ENCODE measurements around the gene ATP9A.

Gene ATP9A

GRCh38 chr20:51734876-51735720 lies 33.1 kb downstream of the ATP9A start:
- no peak overlapping the region for H3K4ac ChIP-seq (ENCODE audit: low read length)
- WGBS, 2 donors (ENCODE audit: extremely low coverage in 2 of 2, insufficient read length in 2 of 2, insufficient replicate concordance in 1 of 2): no CpG with 5 or more reads among the region's 13 CpGs

GRCh38 chr20:51733070-51733469 lies 35.1 kb downstream of the ATP9A start:
- Histone ChIP-seq H3K4me1 (ENCODE audit: control insufficient read depth in 2 of 2, insufficient read depth in 1 of 2, low read depth in 1 of 2, low read length in 2 of 2) (peaks cover 5 to 7% of the 10 kb centered on the region in 2 donors), H3K18ac (ENCODE audit: low read length) (no peak overlapping the region), H2BK12ac (ENCODE audit: low read length) (no peak overlapping the region), H3K4me3 (ENCODE audit: low read length in 2 of 2) (no peak overlapping the region), H2BK5ac (ENCODE audit: low read length) (no peak overlapping the region), H3K9ac (ENCODE audit: low read depth, low read length, poor library complexity) (no peak overlapping the region), H2BK15ac (ENCODE audit: low read length) (no peak overlapping the region), H4K8ac (ENCODE audit: low read depth, low read length) (no peak overlapping the region), H3K79me1 (ENCODE audit: low read depth, low read length) (no peaks in the 10 kb centered on the region), H3K36me3 (replicated peaks in 1 of 2; ENCODE audit: control insufficient read depth in 2 of 2, insufficient read depth in 2 of 2, low read length in 2 of 2) (peaks cover 0 to 4% of the 10 kb centered on the region in 2 donors), H3K27me3 (ENCODE audit: control insufficient read depth in 3 of 3, insufficient read depth in 3 of 3, low read depth in 1 of 3, low read length in 3 of 3) (no peaks in the 10 kb centered on the region), H3K4ac (ENCODE audit: low read length) (no peak overlapping the region), H3K9me3 (replicated peaks in 1 of 2; ENCODE audit: control insufficient read depth in 2 of 2, insufficient read depth in 1 of 2, low read depth in 1 of 2, low read length in 2 of 2) (peaks cover 0 to 2% of the 10 kb centered on the region in 2 donors), H3K4me2 (ENCODE audit: insufficient read depth, low read length, poor library complexity, severe bottlenecking) (no peak overlapping the region), H2AK5ac (ENCODE audit: low read depth, low read length) (no peak overlapping the region), H2AFZ (ENCODE audit: low read length) (no peak overlapping the region), H3K23ac (ENCODE audit: low read depth, low read length, poor library complexity) (no peak overlapping the region), H3K27ac (replicated peaks; ENCODE audit: low read length) (no peak overlapping the region), H2BK120ac (ENCODE audit: low read depth, low read length) (no peak overlapping the region), H4K91ac (ENCODE audit: low read depth, low read length, poor library complexity) (no peak overlapping the region), H3K14ac (ENCODE audit: low read length) (no peak overlapping the region)
- no CpG with 5 or more reads among the region's 3 CpGs for WGBS, 2 donors (ENCODE audit: extremely low coverage in 2 of 2, insufficient read length in 2 of 2, insufficient replicate concordance in 1 of 2)
- DNase-seq (ENCODE audit: low spot score): no peak

More at GRCh38 chr20:51734876-51735720, 33.1 kb downstream of the ATP9A start:
- no peak overlapping the region for H3K4me3 ChIP-seq (ENCODE audit: low read length in 2 of 2)
- no peak overlapping the region for H2BK12ac ChIP-seq (ENCODE audit: low read length)
- no peak overlapping the region for H4K91ac ChIP-seq (ENCODE audit: low read depth, low read length, poor library complexity)
- H2AK5ac ChIP-seq (ENCODE audit: low read depth, low read length): no peak overlapping the region
- no peak overlapping the region for H2BK5ac ChIP-seq (ENCODE audit: low read length)
- H3K27ac ChIP-seq (replicated peaks; ENCODE audit: low read length): no peak overlapping the region
- peaks cover 5 to 7% of the 10 kb centered on the region in 2 donors for H3K4me1 ChIP-seq (ENCODE audit: control insufficient read depth in 2 of 2, insufficient read depth in 1 of 2, low read depth in 1 of 2, low read length in 2 of 2)
- H3K79me1 ChIP-seq (ENCODE audit: low read depth, low read length): no peaks in the 10 kb centered on the region
- no peak overlapping the region for H2BK15ac ChIP-seq (ENCODE audit: low read length)
- peak overlapping the region; percentile 15 for H3K9ac ChIP-seq (ENCODE audit: low read depth, low read length, poor library complexity)
- peaks cover 0 to 2% of the 10 kb centered on the region in 2 donors for H3K9me3 ChIP-seq (replicated peaks in 1 of 2; ENCODE audit: control insufficient read depth in 2 of 2, insufficient read depth in 1 of 2, low read depth in 1 of 2, low read length in 2 of 2)
- DNase-seq (ENCODE audit: low spot score): no peak
- H3K27me3 ChIP-seq (ENCODE audit: control insufficient read depth in 3 of 3, insufficient read depth in 3 of 3, low read depth in 1 of 3, low read length in 3 of 3): no peaks in the 10 kb centered on the region
- no peak overlapping the region for H3K4me2 ChIP-seq (ENCODE audit: insufficient read depth, low read length, poor library complexity, severe bottlenecking)
- H3K18ac ChIP-seq (ENCODE audit: low read length): peak overlapping the region; percentile 28
- H2AFZ ChIP-seq (ENCODE audit: low read length): no peak overlapping the region
- no peaks in the 10 kb centered on the region for H3K36me3 ChIP-seq (replicated peaks in 1 of 2; ENCODE audit: control insufficient read depth in 2 of 2, insufficient read depth in 2 of 2, low read length in 2 of 2)
- H2BK120ac ChIP-seq (ENCODE audit: low read depth, low read length): no peak overlapping the region
- H4K8ac ChIP-seq (ENCODE audit: low read depth, low read length): no peak overlapping the region
- no peak overlapping the region for H3K14ac ChIP-seq (ENCODE audit: low read length)
- no peak overlapping the region for H3K23ac ChIP-seq (ENCODE audit: low read depth, low read length, poor library complexity)

DNA sequence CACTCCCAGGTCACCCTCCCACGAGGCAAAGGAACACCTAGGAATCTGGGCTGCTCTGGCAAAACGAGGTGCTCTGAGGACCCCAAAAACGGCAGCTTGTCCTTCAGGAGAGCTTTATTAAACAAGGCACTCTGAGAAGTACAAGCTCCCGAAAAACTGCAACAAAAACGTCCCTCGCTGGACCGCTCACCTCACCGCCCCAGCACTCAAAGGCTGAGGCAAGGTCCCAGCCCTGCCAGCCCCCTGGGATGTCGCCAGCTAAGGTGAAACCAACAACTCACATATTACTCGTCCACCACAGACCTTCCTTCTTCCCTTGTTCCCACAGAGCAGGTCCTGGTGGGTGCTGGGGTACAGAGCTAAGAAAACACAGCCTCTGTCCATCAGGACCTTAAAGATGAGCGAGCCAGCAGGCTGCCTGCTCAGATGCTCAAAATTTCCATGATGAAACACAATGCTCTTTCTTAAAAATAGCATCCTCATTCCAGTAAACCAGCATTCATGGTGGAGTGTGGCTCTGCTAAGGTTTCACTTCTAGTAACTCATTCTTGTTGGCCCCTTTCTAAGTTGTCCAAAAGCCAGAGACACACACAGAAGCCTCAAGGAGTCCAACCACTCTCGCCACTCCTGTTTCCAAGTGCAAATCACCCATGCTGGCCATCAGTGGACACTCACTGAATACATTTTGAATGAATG lies 35.9 kb downstream of the ATP9A start:
- Histone ChIP-seq H3K9me3 (replicated peaks in 1 of 2; ENCODE audit: control insufficient read depth in 2 of 2, insufficient read depth in 1 of 2, low read depth in 1 of 2, low read length in 2 of 2) (peaks cover 0 to 2% of the 10 kb centered on the region in 2 donors), H3K14ac (ENCODE audit: low read length) (no peak overlapping the region), H3K36me3 (replicated peaks in 1 of 2; ENCODE audit: control insufficient read depth in 2 of 2, insufficient read depth in 2 of 2, low read length in 2 of 2) (peaks cover 0 to 4% of the 10 kb centered on the region in 2 donors), H2BK12ac (ENCODE audit: low read length) (no peak overlapping the region), H3K4me1 (ENCODE audit: control insufficient read depth in 2 of 2, insufficient read depth in 1 of 2, low read depth in 1 of 2, low read length in 2 of 2) (peaks cover 5 to 7% of the 10 kb centered on the region in 2 donors), H2AFZ (ENCODE audit: low read length) (no peak overlapping the region), H3K79me1 (ENCODE audit: low read depth, low read length) (no peaks in the 10 kb centered on the region), H2AK5ac (ENCODE audit: low read depth, low read length) (no peak overlapping the region), H3K27me3 (ENCODE audit: control insufficient read depth in 3 of 3, insufficient read depth in 3 of 3, low read depth in 1 of 3, low read length in 3 of 3) (no peaks in the 10 kb centered on the region), H4K8ac (ENCODE audit: low read depth, low read length) (no peak overlapping the region), H2BK15ac (ENCODE audit: low read length) (peak overlapping the region; percentile 1), H3K4me3 (ENCODE audit: low read length in 2 of 2) (no peak overlapping the region), H3K4ac (ENCODE audit: low read length) (no peak overlapping the region), H3K4me2 (ENCODE audit: insufficient read depth, low read length, poor library complexity, severe bottlenecking) (no peak overlapping the region), H4K91ac (ENCODE audit: low read depth, low read length, poor library complexity) (no peak overlapping the region), H2BK120ac (ENCODE audit: low read depth, low read length) (no peak overlapping the region), H3K27ac (replicated peaks; ENCODE audit: low read length) (no peak overlapping the region), H3K18ac (ENCODE audit: low read length) (peak overlapping the region; percentile 55), H3K9ac (ENCODE audit: low read depth, low read length, poor library complexity) (no peak overlapping the region), H2BK5ac (ENCODE audit: low read length) (no peak overlapping the region), H3K23ac (ENCODE audit: low read depth, low read length, poor library complexity) (no peak overlapping the region)
- DNase-seq (ENCODE audit: low spot score): no peak
- no CpG with 5 or more reads among the region's 12 CpGs for WGBS, 2 donors (ENCODE audit: extremely low coverage in 2 of 2, insufficient read length in 2 of 2, insufficient replicate concordance in 1 of 2)

- H3K4me3 ChIP-seq (ENCODE audit: low read length in 2 of 2): no peak overlapping the region
Measured at GRCh38 chr20:51731731-51732095, 36.5 kb downstream of the ATP9A start.

More at GRCh38 chr20:51731731-51732095, 36.5 kb downstream of the ATP9A start:
- no peak overlapping the region for H2AFZ ChIP-seq (ENCODE audit: low read length)
- H3K4ac ChIP-seq (ENCODE audit: low read length): no peak overlapping the region
- H4K8ac ChIP-seq (ENCODE audit: low read depth, low read length): no peak overlapping the region
- H3K4me1 ChIP-seq (ENCODE audit: control insufficient read depth in 2 of 2, insufficient read depth in 1 of 2, low read depth in 1 of 2, low read length in 2 of 2): peaks cover 5 to 7% of the 10 kb centered on the region in 2 donors
- H3K36me3 ChIP-seq (replicated peaks in 1 of 2; ENCODE audit: control insufficient read depth in 2 of 2, insufficient read depth in 2 of 2, low read length in 2 of 2): peaks cover 0 to 4% of the 10 kb centered on the region in 2 donors
- H3K79me1 ChIP-seq (ENCODE audit: low read depth, low read length): no peaks in the 10 kb centered on the region
- no peak for DNase-seq (ENCODE audit: low spot score)
- H3K18ac ChIP-seq (ENCODE audit: low read length): peak overlapping the region; percentile 55
- no peak overlapping the region for H3K9ac ChIP-seq (ENCODE audit: low read depth, low read length, poor library complexity)
- no peak overlapping the region for H4K91ac ChIP-seq (ENCODE audit: low read depth, low read length, poor library complexity)
- H3K27me3 ChIP-seq (ENCODE audit: control insufficient read depth in 3 of 3, insufficient read depth in 3 of 3, low read depth in 1 of 3, low read length in 3 of 3): no peaks in the 10 kb centered on the region
- no peak overlapping the region for H2BK12ac ChIP-seq (ENCODE audit: low read length)
- peaks cover 0 to 2% of the 10 kb centered on the region in 2 donors for H3K9me3 ChIP-seq (replicated peaks in 1 of 2; ENCODE audit: control insufficient read depth in 2 of 2, insufficient read depth in 1 of 2, low read depth in 1 of 2, low read length in 2 of 2)
- WGBS, 2 donors (ENCODE audit: extremely low coverage in 2 of 2, insufficient read length in 2 of 2, insufficient replicate concordance in 1 of 2): no CpG with 5 or more reads among the region's 7 CpGs
- no peak overlapping the region for H2AK5ac ChIP-seq (ENCODE audit: low read depth, low read length)
- no peak overlapping the region for H2BK5ac ChIP-seq (ENCODE audit: low read length)
- H2BK15ac ChIP-seq (ENCODE audit: low read length): peak overlapping the region; percentile 1
- no peak overlapping the region for H3K27ac ChIP-seq (replicated peaks; ENCODE audit: low read length)
- H3K14ac ChIP-seq (ENCODE audit: low read length): no peak overlapping the region
- no peak overlapping the region for H2BK120ac ChIP-seq (ENCODE audit: low read depth, low read length)
- no peak overlapping the region for H3K4me2 ChIP-seq (ENCODE audit: insufficient read depth, low read length, poor library complexity, severe bottlenecking)
- H3K23ac ChIP-seq (ENCODE audit: low read depth, low read length, poor library complexity): no peak overlapping the region
